Loucy (cell line): ENCODE results near the gene SLFN13.

Source experiments
- CTCF ChIP-seq: fragments of 200-600 bp; sonication (generic); conservative IDR thresholded peaks from 2 replicates; pipeline ENCODE4 v1.5.1; 2014; ENCODE audit warnings: mild to moderate bottlenecking, antibody characterized with exemption, low read length
- EZH2phosphoT487 ChIP-seq: fragments of 200-600 bp; IDR thresholded peaks from 2 replicates; pipeline ENCODE4 v1.6.1; 2018; ENCODE audit warnings: antibody characterized with exemption, mild to moderate bottlenecking, moderate library complexity, borderline replicate concordance

- TF ChIP-seq CTCF (no peak), EZH2phosphoT487 (no peak)
Observed at GRCh38 chr17:35467824-35468223, 19.3 kb upstream of the SLFN13 start.
